ENCODE results near the gene PLIN3. TPM values are rescaled to one million over a fixed set of nuclear protein-coding genes. Genes with fewer than 3 reads are reported as not detected.

Gene PLIN3, protein sequence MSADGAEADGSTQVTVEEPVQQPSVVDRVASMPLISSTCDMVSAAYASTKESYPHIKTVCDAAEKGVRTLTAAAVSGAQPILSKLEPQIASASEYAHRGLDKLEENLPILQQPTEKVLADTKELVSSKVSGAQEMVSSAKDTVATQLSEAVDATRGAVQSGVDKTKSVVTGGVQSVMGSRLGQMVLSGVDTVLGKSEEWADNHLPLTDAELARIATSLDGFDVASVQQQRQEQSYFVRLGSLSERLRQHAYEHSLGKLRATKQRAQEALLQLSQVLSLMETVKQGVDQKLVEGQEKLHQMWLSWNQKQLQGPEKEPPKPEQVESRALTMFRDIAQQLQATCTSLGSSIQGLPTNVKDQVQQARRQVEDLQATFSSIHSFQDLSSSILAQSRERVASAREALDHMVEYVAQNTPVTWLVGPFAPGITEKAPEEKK
- total RNA-seq, result 10 to 100 TPM; 20.3 to 34.2 (median 26.7) TPM
- 100 to 1,000 TPM; 111 to 191 (median 112) TPM for polyA plus RNA-seq

DNA sequence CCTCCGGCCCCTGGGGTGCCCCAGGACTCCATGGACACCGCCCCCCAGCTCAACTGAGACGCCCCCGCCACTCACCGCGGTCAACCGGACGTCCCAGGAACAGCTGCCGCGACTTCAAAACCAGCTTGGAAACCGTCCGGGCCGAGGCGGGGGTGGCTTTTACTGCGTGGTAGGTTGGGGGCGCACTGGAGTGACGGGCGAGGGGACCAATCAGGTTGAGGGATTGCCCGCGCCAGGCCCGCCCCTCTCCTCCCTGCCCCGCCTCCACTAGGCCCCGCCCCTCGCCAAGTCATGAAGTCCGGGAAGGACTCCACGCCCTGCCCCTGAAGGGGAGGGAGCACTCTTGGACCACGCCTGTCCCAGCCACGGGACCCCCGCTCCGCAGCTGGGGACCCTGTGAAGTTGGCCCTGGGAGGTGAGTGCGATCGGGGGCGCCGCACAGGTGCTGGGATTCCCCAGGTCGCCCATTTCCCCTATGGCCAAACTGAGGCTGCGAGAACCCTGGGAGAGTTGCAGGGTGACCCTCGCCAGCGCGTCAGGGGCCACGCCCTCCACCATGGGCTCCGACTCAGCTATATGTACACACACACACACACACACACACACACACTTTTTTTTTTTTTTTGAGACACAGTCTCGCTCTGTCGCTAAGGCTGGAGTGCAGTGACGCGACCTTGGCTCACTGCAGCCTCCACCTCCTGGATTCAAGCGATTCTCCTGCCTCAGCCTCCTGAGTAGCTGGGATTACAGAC lies at the start of gene PLIN3:
Gene PLIN3, minus strand, starts transcription at position 134 of the 752 bp plus-strand sequence. CDS start 6,273 bp downstream, outside the sequence.
- H3K27ac ChIP-seq, result peak within 1 kb of the TSS; percentile 83 to 89 (median 88)
- TF ChIP-seq POLR2A (IDR thresholded peaks at IDR 0.05) (peak in 1 of 2 donors; percentile 49), EP300 (IDR thresholded peaks at IDR 0.05) (no peak), POLR2AphosphoS5 (IDR thresholded peaks at IDR 0.05) (peak; percentile 57 to 81 (median 73))
- peak; percentile 99 for DNase-seq
- peak within 1 kb of the TSS; percentile 55 to 94 (median 84) for H3K4me3 ChIP-seq
- WGBS, 2 donors, result 1 to 3% methylated on average over 46 of the region's 46 CpGs
- peaks cover 0 to 19% (median 8%) of the 10 kb centered on the region in 4 donors for H3K4me1 ChIP-seq
- peaks cover 0 to under 1% (median 0%) of the 10 kb centered on the region in 4 donors for H3K36me3 ChIP-seq
- intact Hi-C loops (cut with DNase I), result loop anchor here (10.0 kb wide), 1 partner anchor 143 kb away; the partner anchor contains the start of gene DPP9
- H3K27me3 ChIP-seq, result no peaks in the 10 kb centered on the region
- no peaks in the 10 kb centered on the region for H3K9me3 ChIP-seq

- Histone ChIP-seq H3K9me3 (no peaks in the 10 kb centered on the region), H3K4me1 (peaks cover 0 to 18% (median 10%) of the 10 kb centered on the region in 4 donors), H3K27ac (peak overlapping the region in 1 of 4 donors; percentile 25), H3K4me3 (peak overlapping the region in 2 of 4 donors; percentile 24 to 36), H3K36me3 (no peaks in the 10 kb centered on the region), H3K27me3 (no peaks in the 10 kb centered on the region)
- WGBS, 2 donors, result 56 to 86% methylated on average over 41 of the region's 41 CpGs
- TF ChIP-seq POLR2A (IDR thresholded peaks at IDR 0.05) (no peak), POLR2AphosphoS5 (IDR thresholded peaks at IDR 0.05) (no peak), EP300 (IDR thresholded peaks at IDR 0.05) (no peak)
- TF ChIP-seq, protein P1, sequence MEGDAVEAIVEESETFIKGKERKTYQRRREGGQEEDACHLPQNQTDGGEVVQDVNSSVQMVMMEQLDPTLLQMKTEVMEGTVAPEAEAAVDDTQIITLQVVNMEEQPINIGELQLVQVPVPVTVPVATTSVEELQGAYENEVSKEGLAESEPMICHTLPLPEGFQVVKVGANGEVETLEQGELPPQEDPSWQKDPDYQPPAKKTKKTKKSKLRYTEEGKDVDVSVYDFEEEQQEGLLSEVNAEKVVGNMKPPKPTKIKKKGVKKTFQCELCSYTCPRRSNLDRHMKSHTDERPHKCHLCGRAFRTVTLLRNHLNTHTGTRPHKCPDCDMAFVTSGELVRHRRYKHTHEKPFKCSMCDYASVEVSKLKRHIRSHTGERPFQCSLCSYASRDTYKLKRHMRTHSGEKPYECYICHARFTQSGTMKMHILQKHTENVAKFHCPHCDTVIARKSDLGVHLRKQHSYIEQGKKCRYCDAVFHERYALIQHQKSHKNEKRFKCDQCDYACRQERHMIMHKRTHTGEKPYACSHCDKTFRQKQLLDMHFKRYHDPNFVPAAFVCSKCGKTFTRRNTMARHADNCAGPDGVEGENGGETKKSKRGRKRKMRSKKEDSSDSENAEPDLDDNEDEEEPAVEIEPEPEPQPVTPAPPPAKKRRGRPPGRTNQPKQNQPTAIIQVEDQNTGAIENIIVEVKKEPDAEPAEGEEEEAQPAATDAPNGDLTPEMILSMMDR (IDR thresholded peaks at IDR 0.05), result no peak
- DNase-seq, result no peak
- intact Hi-C loops (cut with DNase I), result no loop called here
Observed at GRCh38 chr19:4916292-4917082, 49.0 kb upstream of the PLIN3 start.

GRCh38 chr19:4914736-4915501 lies 47.5 kb upstream of the PLIN3 start:
- Histone ChIP-seq H3K4me1 (peaks cover 0 to 31% (median 22%) of the 10 kb centered on the region in 4 donors), H3K36me3 (no peaks in the 10 kb centered on the region), H3K27ac (no peak overlapping the region), H3K27me3 (no peaks in the 10 kb centered on the region), H3K9me3 (no peaks in the 10 kb centered on the region), H3K4me3 (peak overlapping the region in 1 of 4 donors; percentile 36)
- no peak for DNase-seq
- WGBS, 2 donors, result 46 to 54% methylated on average over 23 of the region's 23 CpGs
- TF ChIP-seq, protein P1 (IDR thresholded peaks at IDR 0.05), result no peak
- TF ChIP-seq POLR2A (IDR thresholded peaks at IDR 0.05) (no peak), POLR2AphosphoS5 (IDR thresholded peaks at IDR 0.05) (no peak), EP300 (IDR thresholded peaks at IDR 0.05) (no peak)
- intact Hi-C loops (cut with DNase I), result no loop called here

DNA sequence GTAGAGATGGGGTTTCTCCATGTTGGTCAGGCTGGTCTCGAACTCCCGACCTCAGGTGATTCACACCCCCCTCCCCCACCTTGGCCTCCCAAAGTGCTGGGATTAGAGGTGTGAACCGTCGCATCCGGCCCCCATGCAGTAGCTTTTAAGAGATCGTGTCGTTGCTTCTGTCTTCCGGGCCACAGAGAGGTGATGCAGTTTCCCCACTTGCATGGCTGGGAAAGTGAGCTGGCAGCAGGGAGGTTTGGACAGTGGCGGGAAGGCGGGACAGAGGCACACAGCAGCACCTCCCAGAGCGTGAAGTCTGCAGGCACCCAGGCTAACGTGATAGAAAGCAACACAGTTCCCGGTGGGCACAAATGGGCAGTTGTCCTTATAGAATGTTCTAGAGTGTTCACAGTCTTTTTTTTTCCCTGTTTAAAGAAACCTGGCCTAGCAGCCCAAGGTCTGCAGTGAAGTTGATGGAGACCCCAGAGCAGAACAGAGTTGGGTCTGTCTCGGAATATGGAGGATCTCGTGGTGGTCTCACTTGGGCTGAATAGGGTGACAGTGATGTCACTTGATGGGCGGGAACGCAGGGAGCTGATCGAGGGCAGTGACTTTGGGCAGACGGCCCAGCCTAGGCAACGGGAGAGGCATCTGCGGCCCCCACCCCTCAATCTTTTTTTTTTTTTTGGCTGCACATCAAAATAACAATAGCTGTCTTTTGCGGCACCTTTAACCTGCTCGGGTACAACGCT lies 46.7 kb upstream of the PLIN3 start:
- H3K4me3 ChIP-seq, result no peak overlapping the region
- no peak overlapping the region for H3K27ac ChIP-seq
- no peaks in the 10 kb centered on the region for H3K9me3 ChIP-seq
- intact Hi-C loops (cut with DNase I), result no loop called here
- DNase-seq, result no peak
- TF ChIP-seq EP300 (IDR thresholded peaks at IDR 0.05) (no peak), POLR2A (IDR thresholded peaks at IDR 0.05) (no peak), POLR2AphosphoS5 (IDR thresholded peaks at IDR 0.05) (no peak)
- TF ChIP-seq, protein P1 (IDR thresholded peaks at IDR 0.05), result no peak
- WGBS, 2 donors, result 79 to 82% methylated on average over 24 of the region's 24 CpGs
- H3K27me3 ChIP-seq, result peaks cover 4 to 6% (median 4%) of the 10 kb centered on the region in 3 donors
- H3K4me1 ChIP-seq, result peaks cover 0 to 36% (median 27%) of the 10 kb centered on the region in 4 donors
- H3K36me3 ChIP-seq, result no peaks in the 10 kb centered on the region
